ENCODE measurements around the gene CDK6. TPM values are rescaled to one million over a fixed set of nuclear protein-coding genes. Genes with fewer than 3 reads are reported as not detected.

CDK6 gene
- total RNA-seq, 1 experiment from 2014 or later = 32.1 TPM

- Histone ChIP-seq H3K27me3 (ENCODE audit: control insufficient read depth, insufficient read depth, low read length) (peaks cover 26% of the 10 kb centered on the region; the same call in 1 of the 2 replicates), H3K36me3 (replicated peaks; ENCODE audit: control insufficient read depth, insufficient read depth, low read length) (no peaks in the 10 kb centered on the region), H3K4me3 (ENCODE audit: insufficient read depth, low read depth, low read length) (peak overlapping the region; percentile 86)
- no peak for DNase-seq
Measured at GRCh38 chr7:92837000-92837749, 802 bp upstream of the CDK6 start.

GRCh38 chr7:92835851-92836488 is 403 bp downstream of the CDK6 start:
- H3K27me3 ChIP-seq (ENCODE audit: control insufficient read depth, insufficient read depth, low read length) = peaks cover 26% of the 10 kb centered on the region; the same call in 1 of the 2 replicates
- DNase-seq = peak; percentile 27
- H3K4me3 ChIP-seq (ENCODE audit: insufficient read depth, low read depth, low read length) = peak overlapping the region; percentile 86
- no peaks in the 10 kb centered on the region for H3K36me3 ChIP-seq (replicated peaks; ENCODE audit: control insufficient read depth, insufficient read depth, low read length)

- H3K36me3 ChIP-seq (replicated peaks; ENCODE audit: control insufficient read depth, insufficient read depth, low read length) = no peaks in the 10 kb centered on the region
- H3K27me3 ChIP-seq (ENCODE audit: control insufficient read depth, insufficient read depth, low read length) = peaks cover 26% of the 10 kb centered on the region; the same call in 1 of the 2 replicates
- DNase-seq = peak; percentile 89
- H3K4me3 ChIP-seq (ENCODE audit: insufficient read depth, low read depth, low read length) = peak overlapping the region; percentile 86
Measured at GRCh38 chr7:92835261-92835850, 1.0 kb downstream of the CDK6 start.

- peaks cover 26% of the 10 kb centered on the region; the same call in 1 of the 2 replicates for H3K27me3 ChIP-seq (ENCODE audit: control insufficient read depth, insufficient read depth, low read length)
- H3K36me3 ChIP-seq (replicated peaks; ENCODE audit: control insufficient read depth, insufficient read depth, low read length) = no peaks in the 10 kb centered on the region
- peak; percentile 74 for DNase-seq
- H3K4me3 ChIP-seq (ENCODE audit: insufficient read depth, low read depth, low read length) = peak overlapping the region; percentile 86
Measured at GRCh38 chr7:92834507-92835260, 1.7 kb downstream of the CDK6 start.

- DNase-seq = peak; percentile 77
- Histone ChIP-seq H3K27me3 (ENCODE audit: control insufficient read depth, insufficient read depth, low read length) (peaks cover 24% of the 10 kb centered on the region; the same call in 1 of the 2 replicates), H3K36me3 (replicated peaks; ENCODE audit: control insufficient read depth, insufficient read depth, low read length) (no peaks in the 10 kb centered on the region), H3K4me3 (ENCODE audit: insufficient read depth, low read depth, low read length) (peak overlapping the region; percentile 86)
Measured at GRCh38 chr7:92833766-92834506, 2.4 kb downstream of the CDK6 start.

GRCh38 chr7:92833024-92833765 is 3.2 kb downstream of the CDK6 start:
- H3K36me3 ChIP-seq (replicated peaks; ENCODE audit: control insufficient read depth, insufficient read depth, low read length) = no peaks in the 10 kb centered on the region
- H3K27me3 ChIP-seq (ENCODE audit: control insufficient read depth, insufficient read depth, low read length) = peaks cover 21% of the 10 kb centered on the region; the same call in 1 of the 2 replicates
- DNase-seq = peak; percentile 87
- H3K4me3 ChIP-seq (ENCODE audit: insufficient read depth, low read depth, low read length) = peak overlapping the region; percentile 86

- peak; percentile 5 for DNase-seq
- H3K27me3 ChIP-seq (ENCODE audit: control insufficient read depth, insufficient read depth, low read length) = peaks cover 15% of the 10 kb centered on the region; the same call in 1 of the 2 replicates
Measured at GRCh38 chr7:92832534-92833023, 3.8 kb downstream of the CDK6 start.

GRCh38 chr7:92831716-92832533 is 4.4 kb downstream of the CDK6 start:
- H3K4me3 ChIP-seq (ENCODE audit: insufficient read depth, low read depth, low read length) = peak overlapping the region; percentile 86
- peak; percentile 19 for DNase-seq
- peaks cover 11% of the 10 kb centered on the region; the same call in 1 of the 2 replicates for H3K27me3 ChIP-seq (ENCODE audit: control insufficient read depth, insufficient read depth, low read length)
- no peaks in the 10 kb centered on the region for H3K36me3 ChIP-seq (replicated peaks; ENCODE audit: control insufficient read depth, insufficient read depth, low read length)

More at GRCh38 chr7:92832534-92833023, 3.8 kb downstream of the CDK6 start:
- peak overlapping the region; percentile 86 for H3K4me3 ChIP-seq (ENCODE audit: insufficient read depth, low read depth, low read length)
- H3K36me3 ChIP-seq (replicated peaks; ENCODE audit: control insufficient read depth, insufficient read depth, low read length) = no peaks in the 10 kb centered on the region

- Histone ChIP-seq H3K4me3 (ENCODE audit: insufficient read depth, low read depth, low read length) (no peak overlapping the region), H3K36me3 (replicated peaks; ENCODE audit: control insufficient read depth, insufficient read depth, low read length) (no peaks in the 10 kb centered on the region), H3K27me3 (ENCODE audit: control insufficient read depth, insufficient read depth, low read length) (peaks cover 8% of the 10 kb centered on the region; the same call in 1 of the 2 replicates)
- DNase-seq = no peak
Measured at GRCh38 chr7:92830532-92831110, 5.8 kb downstream of the CDK6 start.

- Histone ChIP-seq H3K4me3 (ENCODE audit: insufficient read depth, low read depth, low read length) (no peak overlapping the region), H3K27me3 (ENCODE audit: control insufficient read depth, insufficient read depth, low read length) (peaks cover 8% of the 10 kb centered on the region; the same call in 1 of the 2 replicates), H3K36me3 (replicated peaks; ENCODE audit: control insufficient read depth, insufficient read depth, low read length) (no peaks in the 10 kb centered on the region)
- DNase-seq = no peak
Measured at GRCh38 chr7:92830027-92830426, 6.3 kb downstream of the CDK6 start.

- no peak for DNase-seq
- Histone ChIP-seq H3K36me3 (replicated peaks; ENCODE audit: control insufficient read depth, insufficient read depth, low read length) (no peaks in the 10 kb centered on the region), H3K4me3 (ENCODE audit: insufficient read depth, low read depth, low read length) (no peak overlapping the region), H3K27me3 (ENCODE audit: control insufficient read depth, insufficient read depth, low read length) (peaks cover 3% of the 10 kb centered on the region; the same call in 1 of the 2 replicates)
Measured at GRCh38 chr7:92827464-92828120, 8.8 kb downstream of the CDK6 start.

Measured in H7 (cell line).